ENCODE data around the gene NFAM1. TPM values are rescaled to one million over a fixed set of nuclear protein-coding genes. Genes with fewer than 3 reads are reported as not detected.

NFAM1 gene
- not detected in 2 replicates for total RNA-seq (2016; rRNA removed; fragmentation: Illumina TruSeq; extraction: Trizol)
- total RNA-seq (2016; cell fraction: cytosol; rRNA removed; fragmentation: Illumina TruSeq; extraction: Trizol; ENCODE audit: low read depth), result not detected in 2 replicates
- total RNA-seq (2016; cell fraction: insoluble cytoplasmic fraction; rRNA removed; fragmentation: Illumina TruSeq; extraction: Trizol), result not detected in 2 replicates
- total RNA-seq (2016; cell fraction: membrane; rRNA removed; fragmentation: Illumina TruSeq; extraction: Trizol), result not detected in 2 replicates
- total RNA-seq (2016; cell fraction: nucleus; rRNA removed; fragmentation: Illumina TruSeq; extraction: Trizol), result not detected in 2 replicates
- 0.03 and 0.10 TPM in 2 replicates for polyA plus RNA-seq (2011; rRNA removed)
- 0.01 TPM in 2 replicates for polyA plus RNA-seq (2011; cell fraction: cytosol; rRNA removed)
- 0.05 TPM in 1 of 2 replicates, not detected in the other for polyA plus RNA-seq (2011; cell fraction: nucleus; rRNA removed)
- polyA plus RNA-seq (2012), result 0.24 and 0.35 TPM in 2 replicates
- not detected in 2 replicates for polyA plus RNA-seq (2016; cell fraction: cytosol; fragmentation: Illumina TruSeq; extraction: Trizol; ENCODE audit: low read depth)
- not detected in 2 replicates for polyA plus RNA-seq (2016; cell fraction: insoluble cytoplasmic fraction; fragmentation: Illumina TruSeq; extraction: Trizol; ENCODE audit: low read depth)
- polyA plus RNA-seq (2016; cell fraction: membrane; fragmentation: Illumina TruSeq; extraction: Trizol; ENCODE audit: low read depth), result not detected in 2 replicates
- polyA plus RNA-seq (2016; cell fraction: nucleus; fragmentation: Illumina TruSeq; extraction: Trizol; ENCODE audit: insufficient read depth, low read depth), result not detected in 2 replicates
- polyA minus RNA-seq (2011; rRNA and poly(A)+ RNA removed; ENCODE audit: low replicate concordance), result 0.05 TPM in 1 of 2 replicates, not detected in the other
- not detected in 2 replicates for polyA minus RNA-seq (2011; cell fraction: cytosol; rRNA and poly(A)+ RNA removed)
- polyA minus RNA-seq (2011; cell fraction: nucleus; rRNA and poly(A)+ RNA removed), result not detected in 2 replicates
- percentile 6 among the genes with signal in this experiment for Bru-seq, nascent RNA
- BruChase-seq, experiment 1, labeled RNA remaining after a 6-hour chase, result not detected
- percentile 6 among the genes with signal in this experiment for BruChase-seq, experiment 2, labeled RNA remaining after a 2-hour chase
- long read RNA-seq, experiment 1, result 0 reads
- long read RNA-seq, experiment 2, result 0 reads

GRCh38 chr22:42432020-42432596 lies at the start of gene NFAM1:
NFAM1 (minus strand) TSS chr22:42432403; CDS start chr22:42432357, 46 bp downstream.
- intact Hi-C loops (cut with micrococcal nuclease; ENCODE audit: unreplicated experiment), result no loop called here
- TF ChIP-seq ZFP37 (CRISPR knock-in tag; IDR thresholded peaks at IDR 0.05; ENCODE audit: borderline replicate concordance) (no peak), ZSCAN31 (CRISPR knock-in tag; IDR thresholded peaks at IDR 0.05; ENCODE audit: low read depth) (no peak), ZNF512 (CRISPR knock-in tag; IDR thresholded peaks at IDR 0.05) (no peak)
- Histone ChIP-seq H4K20me1 (ENCODE audit: insufficient read depth, low read length) (no peaks in the 10 kb centered on the region), H3K79me2 (ENCODE audit: insufficient read depth, low read length) (no peaks in the 10 kb centered on the region), H3K27me3 (ENCODE audit: control insufficient read depth in 1 of 2, insufficient read depth in 2 of 2, low read length in 2 of 2) (peaks cover 8 to 69% of the 10 kb centered on the region in 2 experiments), H3K4me1 (ENCODE audit: insufficient read depth, low read length) (peaks cover 14% of the 10 kb centered on the region), H2AFZ (ENCODE audit: low read length) (no peak within 1 kb of the TSS), H3K9me3 (ENCODE audit: low read length) (no peaks in the 10 kb centered on the region), H3K9ac (ENCODE audit: insufficient read depth, low read depth, low read length) (no peak within 1 kb of the TSS), H3K27ac (ENCODE audit: extremely low read length, insufficient read depth, low read length) (no peak within 1 kb of the TSS), H3K4me2 (ENCODE audit: low read depth, low read length) (no peak within 1 kb of the TSS; the same call in 1 of the 2 replicates), H3K36me3 (replicated peaks in 1 of 2; ENCODE audit: control insufficient read depth in 1 of 2, insufficient read depth in 2 of 2, low read length in 2 of 2) (no peaks in the 10 kb centered on the region), H3K4me3 (replicated peaks in 1 of 3; ENCODE audit: insufficient read depth in 1 of 3, low read depth in 2 of 3, low read length in 3 of 3) (no peak within 1 kb of the TSS)
- FAIRE-seq, result no peak
- CTCF ChIA-PET (ENCODE audit: low intra/inter-chr PET ratio, low total read pairs), result no interaction called here
- ATAC-seq, result no peak
- in situ Hi-C loops (cut with HindIII; ENCODE audit: extremely low pct_ligation_motif_present, low pct_unique_long_range_greater_than_20kb), result loop anchor here (25.0 kb wide), 1 partner anchor 470 kb away; the partner anchor contains the start of genes SEPTIN3 and SMIM45
- POLR2A ChIA-PET, result interaction anchor here (1.4 kb wide), 1 partner anchor 63 kb away, joined by 3 read pairs; no protein-coding TSS in a partner anchor
- 46% methylated on average over 19 of the region's 24 CpGs for WGBS (ENCODE audit: low lambda C conversion rate)
- no TSS peak for BruUV-seq (replicated peaks)
- DNase-seq (ENCODE audit: low spot score), result no peak
